Muscle layer of duodenum (tissue), 2 donors: ENCODE results near the gene KAT2A.

Source experiments
- H3K27ac ChIP-seq: one replicate; pipeline ENCODE4 v1.7.0; 2013; ENCODE audit warnings: mild to moderate bottlenecking, low read length
- H3K27me3 ChIP-seq: one replicate; pipeline ENCODE4 v1.7.0; 2013; ENCODE audit warnings: low read depth, mild to moderate bottlenecking, control low read depth, low read length
- H3K36me3 ChIP-seq, 2 donors: one replicate each; pipeline ENCODE4 v1.7.0; 2013; ENCODE audit warnings: low read length in 2 of 2, control low read depth in 1 of 2, mild to moderate bottlenecking in 1 of 2; ENCODE audit not compliant: insufficient read depth in 2 of 2, control insufficient read depth in 1 of 2
- H3K4me1 ChIP-seq, 2 donors: one replicate each; pipeline ENCODE4 v1.7.0; 2013; ENCODE audit warnings: low read length in 2 of 2, mild to moderate bottlenecking in 2 of 2, control low read depth in 1 of 2, moderate library complexity in 1 of 2; ENCODE audit not compliant: insufficient read depth in 2 of 2, control insufficient read depth in 1 of 2
- H3K4me3 ChIP-seq, 2 donors: one replicate each; pipeline ENCODE4 v1.7.0; 2013; ENCODE audit warnings: low read length in 2 of 2, low read depth in 1 of 2, mild to moderate bottlenecking in 1 of 2
- H3K9me3 ChIP-seq, 2 donors: one replicate each; pipeline ENCODE4 v1.7.0; 2013; ENCODE audit warnings: low read length in 2 of 2, control low read depth in 1 of 2, mild to moderate bottlenecking in 1 of 2; ENCODE audit not compliant: control insufficient read depth in 1 of 2
- donor health status: healthy.

Gene KAT2A

GRCh38 chr17:42098730-42099399, 22.3 kb downstream of the KAT2A start:
- Histone ChIP-seq H3K27me3 (peaks cover 18% of the 10 kb centered on the region), H3K27ac (no peak overlapping the region), H3K36me3 (peaks cover 0 to 6% of the 10 kb centered on the region in 2 donors), H3K4me1 (peaks cover 0 to 14% of the 10 kb centered on the region in 2 donors), H3K9me3 (no peaks in the 10 kb centered on the region), H3K4me3 (no peak overlapping the region)

- peaks cover 18% of the 10 kb centered on the region for H3K27me3 ChIP-seq
- no peaks in the 10 kb centered on the region for H3K9me3 ChIP-seq
- H3K4me3 ChIP-seq, result no peak within 1 kb of the TSS
- no peak within 1 kb of the TSS for H3K27ac ChIP-seq
- peaks cover 0 to 14% of the 10 kb centered on the region in 2 donors for H3K4me1 ChIP-seq
- H3K36me3 ChIP-seq, result no peaks in the 10 kb centered on the region
Measured at GRCh38 chr17:42097691-42098631, 23.2 kb downstream of the KAT2A start, which contains the start of gene ZNF385C. TSS of gene ZNF385C (minus strand) at chr17:42098473. CDS start at chr17:42063056, 35,417 bp downstream.

- no peaks in the 10 kb centered on the region for H3K9me3 ChIP-seq
- H3K4me1 ChIP-seq, result peaks cover 0 to 9% of the 10 kb centered on the region in 2 donors
- peaks cover 18% of the 10 kb centered on the region for H3K27me3 ChIP-seq
- H3K27ac ChIP-seq, result no peak overlapping the region
- no peak overlapping the region for H3K4me3 ChIP-seq
- H3K36me3 ChIP-seq, result no peaks in the 10 kb centered on the region
Measured at GRCh38 chr17:42096360-42097111, 24.6 kb downstream of the KAT2A start.

GRCh38 chr17:42094375-42095069, 26.6 kb downstream of the KAT2A start:
- Histone ChIP-seq H3K9me3 (no peaks in the 10 kb centered on the region), H3K4me1 (peaks cover 0 to 9% of the 10 kb centered on the region in 2 donors), H3K27ac (no peak overlapping the region), H3K27me3 (peaks cover 18% of the 10 kb centered on the region), H3K36me3 (no peaks in the 10 kb centered on the region), H3K4me3 (no peak overlapping the region)

GRCh38 chr17:42092939-42093338, 28.2 kb downstream of the KAT2A start:
- H3K4me3 ChIP-seq, result no peak overlapping the region
- H3K36me3 ChIP-seq, result no peaks in the 10 kb centered on the region
- H3K4me1 ChIP-seq, result peaks cover 0 to 5% of the 10 kb centered on the region in 2 donors
- H3K9me3 ChIP-seq, result no peaks in the 10 kb centered on the region
- no peak overlapping the region for H3K27ac ChIP-seq
- peaks cover 23% of the 10 kb centered on the region for H3K27me3 ChIP-seq

GRCh38 chr17:42090964-42091790, 30.0 kb downstream of the KAT2A start:
- Histone ChIP-seq H3K36me3 (no peaks in the 10 kb centered on the region), H3K27me3 (peaks cover 8% of the 10 kb centered on the region), H3K9me3 (no peaks in the 10 kb centered on the region), H3K4me1 (no peaks in the 10 kb centered on the region), H3K27ac (no peak overlapping the region), H3K4me3 (no peak overlapping the region)

- Histone ChIP-seq H3K9me3 (no peaks in the 10 kb centered on the region), H3K4me3 (no peak overlapping the region), H3K36me3 (no peaks in the 10 kb centered on the region), H3K27me3 (peaks cover 5% of the 10 kb centered on the region), H3K4me1 (no peaks in the 10 kb centered on the region), H3K27ac (no peak overlapping the region)
Measured at GRCh38 chr17:42088736-42089135, 32.4 kb downstream of the KAT2A start.

- H3K27ac ChIP-seq, result no peak overlapping the region
- no peaks in the 10 kb centered on the region for H3K9me3 ChIP-seq
- H3K4me3 ChIP-seq, result no peak overlapping the region
- no peaks in the 10 kb centered on the region for H3K36me3 ChIP-seq
- peaks cover 5% of the 10 kb centered on the region for H3K27me3 ChIP-seq
- H3K4me1 ChIP-seq, result no peaks in the 10 kb centered on the region
Measured at GRCh38 chr17:42087736-42088705, 33.1 kb downstream of the KAT2A start.

GRCh38 chr17:42087042-42087701, 34.0 kb downstream of the KAT2A start:
- Histone ChIP-seq H3K9me3 (no peaks in the 10 kb centered on the region), H3K4me1 (no peaks in the 10 kb centered on the region), H3K27me3 (peaks cover 5% of the 10 kb centered on the region), H3K27ac (no peak overlapping the region), H3K4me3 (no peak overlapping the region), H3K36me3 (no peaks in the 10 kb centered on the region)
